ENCODE data around the gene SH2D7.

SH2D7 gene

DNA sequence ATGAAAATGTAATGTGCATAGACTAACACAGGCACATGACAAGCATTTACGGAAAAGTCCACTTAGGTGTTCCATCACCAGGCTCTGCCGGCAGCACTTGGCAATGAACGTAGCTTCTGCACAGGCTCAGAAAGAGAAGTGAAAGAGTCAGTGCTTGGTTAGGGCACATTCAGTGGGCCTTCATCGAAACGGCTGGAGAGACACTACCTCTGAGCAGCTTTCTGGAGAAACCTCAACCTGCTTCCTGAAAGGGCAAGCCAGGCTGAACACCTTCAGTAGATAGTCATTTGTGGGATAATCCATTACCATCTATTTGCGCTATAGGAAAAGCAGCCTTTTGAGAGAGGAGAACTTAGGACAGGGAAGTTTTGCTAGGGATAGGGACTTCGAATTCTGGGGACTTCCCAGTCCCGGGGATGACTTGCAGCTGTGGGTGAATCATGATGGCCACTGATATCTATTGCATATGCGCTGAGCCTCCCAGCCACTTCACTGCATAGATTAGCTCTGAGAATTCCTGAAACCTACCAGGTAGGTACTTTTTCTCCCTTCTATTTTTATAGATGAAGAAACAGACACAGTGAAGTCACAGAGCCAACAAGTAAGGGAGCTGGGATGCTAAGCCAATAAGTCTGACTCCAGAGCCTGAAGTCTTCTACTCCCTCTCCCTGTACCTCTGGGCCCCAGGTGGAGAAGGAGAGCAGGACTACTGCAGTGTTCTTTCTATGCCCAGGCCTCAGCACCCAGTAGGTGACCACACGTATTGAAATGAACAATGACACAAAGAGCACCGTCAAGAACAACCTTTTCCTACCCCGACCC lies 4.2 kb upstream of the SH2D7 start:
- no peak overlapping the region for H3K27ac ChIP-seq
- TF ChIP-seq, protein P1, sequence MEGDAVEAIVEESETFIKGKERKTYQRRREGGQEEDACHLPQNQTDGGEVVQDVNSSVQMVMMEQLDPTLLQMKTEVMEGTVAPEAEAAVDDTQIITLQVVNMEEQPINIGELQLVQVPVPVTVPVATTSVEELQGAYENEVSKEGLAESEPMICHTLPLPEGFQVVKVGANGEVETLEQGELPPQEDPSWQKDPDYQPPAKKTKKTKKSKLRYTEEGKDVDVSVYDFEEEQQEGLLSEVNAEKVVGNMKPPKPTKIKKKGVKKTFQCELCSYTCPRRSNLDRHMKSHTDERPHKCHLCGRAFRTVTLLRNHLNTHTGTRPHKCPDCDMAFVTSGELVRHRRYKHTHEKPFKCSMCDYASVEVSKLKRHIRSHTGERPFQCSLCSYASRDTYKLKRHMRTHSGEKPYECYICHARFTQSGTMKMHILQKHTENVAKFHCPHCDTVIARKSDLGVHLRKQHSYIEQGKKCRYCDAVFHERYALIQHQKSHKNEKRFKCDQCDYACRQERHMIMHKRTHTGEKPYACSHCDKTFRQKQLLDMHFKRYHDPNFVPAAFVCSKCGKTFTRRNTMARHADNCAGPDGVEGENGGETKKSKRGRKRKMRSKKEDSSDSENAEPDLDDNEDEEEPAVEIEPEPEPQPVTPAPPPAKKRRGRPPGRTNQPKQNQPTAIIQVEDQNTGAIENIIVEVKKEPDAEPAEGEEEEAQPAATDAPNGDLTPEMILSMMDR (IDR thresholded peaks at IDR 0.05), result no peak
- no peak for TF ChIP-seq ZFX (IDR thresholded peaks at IDR 0.05; ENCODE audit: borderline replicate concordance)

GRCh38 chr15:78088773-78089080 lies 3.6 kb upstream of the SH2D7 start:
- no peak for TF ChIP-seq ZFX (IDR thresholded peaks at IDR 0.05; ENCODE audit: borderline replicate concordance)
- TF ChIP-seq, protein P1 (IDR thresholded peaks at IDR 0.05), result no peak
- H3K27ac ChIP-seq, result no peak overlapping the region

DNA sequence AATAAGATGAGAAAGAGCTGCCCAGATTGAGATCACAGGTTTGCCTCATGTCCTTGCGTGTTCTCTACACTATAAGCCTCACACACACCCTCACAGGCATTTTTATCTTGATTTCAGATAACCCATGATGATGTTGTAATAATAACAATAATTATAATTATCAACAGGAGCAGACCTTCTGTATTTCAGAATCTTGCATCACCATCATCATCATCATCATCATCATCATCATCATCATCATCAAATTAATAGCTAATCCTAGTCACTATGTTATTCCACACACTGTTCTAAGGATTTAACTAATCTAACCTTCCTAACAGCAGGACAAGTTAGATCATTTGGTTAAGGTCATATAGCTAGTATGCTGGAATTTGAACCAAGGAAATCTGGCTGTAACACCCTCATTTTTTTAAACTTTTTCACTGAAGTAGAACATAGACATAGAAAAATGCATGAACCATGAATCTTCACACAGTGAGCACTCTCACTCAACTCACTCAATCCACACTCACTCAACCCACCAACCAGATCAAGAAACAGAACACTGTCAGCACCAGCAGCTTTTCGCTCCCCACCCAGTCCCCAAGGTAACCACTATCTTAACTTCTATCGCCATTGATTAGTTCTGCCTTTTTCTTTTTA lies 1.8 kb upstream of the SH2D7 start:
- TF ChIP-seq, protein P1 (IDR thresholded peaks at IDR 0.05), result no peak
- TF ChIP-seq ZFX (IDR thresholded peaks at IDR 0.05; ENCODE audit: borderline replicate concordance), result no peak
- H3K27ac ChIP-seq, result no peak overlapping the region

- H3K27ac ChIP-seq, result no peak overlapping the region
Measured at GRCh38 chr15:78093242-78094020, 1.1 kb downstream of the SH2D7 start.

GRCh38 chr15:78097667-78098066 lies 5.3 kb downstream of the SH2D7 start:
- no peak for TF ChIP-seq ZFX (IDR thresholded peaks at IDR 0.05; ENCODE audit: borderline replicate concordance)
- TF ChIP-seq, protein P1 (IDR thresholded peaks at IDR 0.05), result no peak

More at GRCh38 chr15:78093242-78094020, 1.1 kb downstream of the SH2D7 start:
- TF ChIP-seq, protein P1 (IDR thresholded peaks at IDR 0.05), result no peak
- no peak for TF ChIP-seq ZFX (IDR thresholded peaks at IDR 0.05; ENCODE audit: borderline replicate concordance)

DNA sequence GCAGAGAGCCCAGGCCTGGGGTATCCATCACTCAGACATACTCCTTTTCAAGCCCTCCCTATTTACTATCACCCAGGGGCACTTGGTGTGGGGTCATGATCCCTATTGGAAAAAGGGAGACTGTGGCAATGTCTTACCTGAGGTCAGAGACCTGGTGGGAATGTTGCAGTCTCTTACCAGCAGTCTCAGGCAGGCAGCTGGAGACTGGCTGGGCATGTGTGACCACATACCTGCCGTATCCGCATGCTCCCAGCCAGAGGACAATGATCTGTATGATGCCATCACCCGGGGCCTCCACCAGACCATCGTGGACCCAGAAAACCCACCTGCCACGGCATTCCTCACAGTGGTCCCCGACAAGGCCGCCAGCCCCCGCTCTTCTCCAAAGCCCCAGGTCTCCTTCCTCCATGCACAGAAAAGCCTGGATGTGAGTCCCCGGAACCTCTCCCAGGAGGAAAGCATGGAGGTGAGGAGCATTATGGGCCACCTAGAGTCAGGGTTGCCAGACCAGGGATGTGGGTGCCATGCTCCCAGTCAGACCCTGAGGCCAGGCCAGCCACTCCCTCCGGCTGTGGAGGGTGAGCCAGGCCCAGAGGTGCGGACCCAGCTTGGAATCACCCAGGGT lies 5.9 kb downstream of the SH2D7 start:
- H3K27ac ChIP-seq, result no peak overlapping the region
- no peak for TF ChIP-seq ZFX (IDR thresholded peaks at IDR 0.05; ENCODE audit: borderline replicate concordance)
- TF ChIP-seq, protein P1 (IDR thresholded peaks at IDR 0.05), result no peak

More at GRCh38 chr15:78097667-78098066, 5.3 kb downstream of the SH2D7 start:
- no peak overlapping the region for H3K27ac ChIP-seq
